Thyroid gland (tissue), 4 donors: ENCODE measurements around the gene ARNT2. TPM values are rescaled to one million over a fixed set of nuclear protein-coding genes. Genes with fewer than 3 reads are reported as not detected.
"Not testable (repeated sequence)": the region's sequence is repeated elsewhere in the genome, so short reads cannot be mapped to it uniquely, and the experiment has no call there.

Experiments
- DNase-seq, 2 donors: peaks; one replicate each; pipeline ENCODE4 v3.0.0-alpha.2; 2019
- H3K27ac ChIP-seq, 3 donors: fragments of 200-600 bp; sonication (generic); 1 replicate in 2 of 3; 2 replicates in 1 of 3; pipeline ENCODE4 v1.5.1; 2016 to 2019; ENCODE audit warnings: mild to moderate bottlenecking in 1 of 3, moderate library complexity in 1 of 3
- H3K27me3 ChIP-seq: fragments of 200-600 bp; sonication (generic); one replicate; pipeline ENCODE4 v1.5.1; 2019
- H3K36me3 ChIP-seq, 2 donors: fragments of 200-600 bp; sonication (generic); one replicate each; pipeline ENCODE4 v1.5.1; 2016 to 2019
- H3K4me1 ChIP-seq, 2 donors: fragments of 200-600 bp; sonication (generic); one replicate each; pipeline ENCODE4 v1.5.1; 2017 to 2019
- H3K4me3 ChIP-seq, 3 donors: fragments of 200-600 bp; sonication (generic); replicated peaks in 1 of 3; 1 replicate in 2 of 3; 2 replicates in 1 of 3; pipeline ENCODE4 v1.5.1; 2016; ENCODE audit warnings: mild to moderate bottlenecking in 1 of 3
- H3K9me3 ChIP-seq: fragments of 200-600 bp; sonication (generic); one replicate; pipeline ENCODE4 v1.5.1; 2017
- POLR2A ChIP-seq, 2 donors: fragments of 450-650 bp; IDR thresholded peaks; one replicate each; pipeline ENCODE4 v1.6.1; 2017; ENCODE audit warnings: antibody characterized with exemption in 2 of 2, mild to moderate bottlenecking in 2 of 2, moderate library complexity in 1 of 2
- WGBS, 2 donors: methylation state at CpG; one replicate each; pipeline ENCODE4 v1.1.5; 2017; 5-methylcytosine and 5-hydroxymethylcytosine counted together
- intact Hi-C: fragments of 100-400 bp; cut with DNase I; formaldehyde crosslinking; loops from one replicate; pipeline ENCODE4 v1.15.1; 2023
- total RNA-seq, 4 donors: library from RNA; depleted of rRNA; stranded (reverse); fragments of >200 nt; gene quantifications; one replicate each; pipeline ENCODE4 v1.2.3, GENCODE V29; 2016
- TF ChIP-seq, protein P1 (sequence below), 6 experiments: fragments of 200-600 bp in 3 of 6; fragments of 450-650 bp in 3 of 6; sonication (generic) in 3 of 6; IDR thresholded peaks; one replicate each; pipeline ENCODE4 v1.5.1; 2016 to 2019; ENCODE audit warnings: antibody characterized with exemption in 6 of 6, mild to moderate bottlenecking in 2 of 6, inconsistent platforms in 1 of 6, moderate library complexity in 1 of 6

ARNT2 gene
- total RNA-seq, 4 donors from 2014 or later: 9.4 to 19.1 (median 13.8) TPM

DNA sequence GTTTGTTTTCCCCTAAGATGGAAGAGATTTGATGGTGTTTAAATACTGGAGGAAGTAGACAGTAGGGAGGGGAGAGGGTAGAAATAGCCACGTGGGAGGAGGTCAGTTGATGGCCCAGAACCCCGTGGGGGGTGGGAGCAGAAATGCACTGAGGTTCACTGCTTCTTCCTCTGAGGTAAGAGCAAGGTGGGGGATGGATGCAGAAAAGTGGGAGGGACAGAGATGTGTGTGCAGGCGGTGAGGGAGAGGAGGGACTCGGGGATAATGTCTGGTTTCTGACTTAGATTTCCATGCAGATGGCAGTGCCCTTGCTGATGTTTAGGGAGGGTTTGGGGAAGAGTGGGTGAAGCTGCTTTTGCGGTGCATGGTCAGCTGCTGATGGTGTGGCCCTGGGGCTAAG lies 102.9 kb downstream of the ARNT2 start:
- Histone ChIP-seq H3K36me3 (no peaks in the 10 kb centered on the region), H3K4me1 (peaks cover 0 to under 1% of the 10 kb centered on the region in 2 donors), H3K4me3 (no peak overlapping the region), H3K27me3 (no peaks in the 10 kb centered on the region), H3K9me3 (no peaks in the 10 kb centered on the region), H3K27ac (no peak overlapping the region)
- DNase-seq: no peak
- TF ChIP-seq, protein P1, sequence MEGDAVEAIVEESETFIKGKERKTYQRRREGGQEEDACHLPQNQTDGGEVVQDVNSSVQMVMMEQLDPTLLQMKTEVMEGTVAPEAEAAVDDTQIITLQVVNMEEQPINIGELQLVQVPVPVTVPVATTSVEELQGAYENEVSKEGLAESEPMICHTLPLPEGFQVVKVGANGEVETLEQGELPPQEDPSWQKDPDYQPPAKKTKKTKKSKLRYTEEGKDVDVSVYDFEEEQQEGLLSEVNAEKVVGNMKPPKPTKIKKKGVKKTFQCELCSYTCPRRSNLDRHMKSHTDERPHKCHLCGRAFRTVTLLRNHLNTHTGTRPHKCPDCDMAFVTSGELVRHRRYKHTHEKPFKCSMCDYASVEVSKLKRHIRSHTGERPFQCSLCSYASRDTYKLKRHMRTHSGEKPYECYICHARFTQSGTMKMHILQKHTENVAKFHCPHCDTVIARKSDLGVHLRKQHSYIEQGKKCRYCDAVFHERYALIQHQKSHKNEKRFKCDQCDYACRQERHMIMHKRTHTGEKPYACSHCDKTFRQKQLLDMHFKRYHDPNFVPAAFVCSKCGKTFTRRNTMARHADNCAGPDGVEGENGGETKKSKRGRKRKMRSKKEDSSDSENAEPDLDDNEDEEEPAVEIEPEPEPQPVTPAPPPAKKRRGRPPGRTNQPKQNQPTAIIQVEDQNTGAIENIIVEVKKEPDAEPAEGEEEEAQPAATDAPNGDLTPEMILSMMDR (IDR thresholded peaks at IDR 0.05): no peak
- no peak for TF ChIP-seq POLR2A (IDR thresholded peaks at IDR 0.05)
- 70 to 75% methylated on average over 5 of the region's 5 CpGs for WGBS, 2 donors
- intact Hi-C loops: no loop called here

GRCh38 chr15:80507638-80508316 lies 103.6 kb downstream of the ARNT2 start:
- Histone ChIP-seq H3K4me1 (peaks cover 5 to 6% of the 10 kb centered on the region in 2 donors), H3K4me3 (no peak overlapping the region), H3K27ac (no peak overlapping the region), H3K9me3 (no peaks in the 10 kb centered on the region), H3K27me3 (no peaks in the 10 kb centered on the region), H3K36me3 (no peaks in the 10 kb centered on the region)
- TF ChIP-seq, protein P1 (IDR thresholded peaks at IDR 0.05): no peak
- no peak for TF ChIP-seq POLR2A (IDR thresholded peaks at IDR 0.05)
- DNase-seq: no peak
- intact Hi-C loops: no loop called here
- WGBS, 2 donors: 81 to 84% methylated on average over 18 of the region's 18 CpGs

GRCh38 chr15:80508783-80509182 lies 104.6 kb downstream of the ARNT2 start:
- intact Hi-C loops: no loop called here
- DNase-seq: no peak
- H3K9me3 ChIP-seq: no peaks in the 10 kb centered on the region
- H3K4me1 ChIP-seq: peaks cover 5 to 9% of the 10 kb centered on the region in 2 donors
- H3K27ac ChIP-seq: no peak overlapping the region
- TF ChIP-seq, protein P1 (IDR thresholded peaks at IDR 0.05): no peak
- no peak for TF ChIP-seq POLR2A (IDR thresholded peaks at IDR 0.05)
- 74 to 84% methylated on average over 4 of the region's 4 CpGs for WGBS, 2 donors
- H3K4me3 ChIP-seq: no peak overlapping the region
- H3K36me3 ChIP-seq: no peaks in the 10 kb centered on the region
- H3K27me3 ChIP-seq: no peaks in the 10 kb centered on the region

DNA sequence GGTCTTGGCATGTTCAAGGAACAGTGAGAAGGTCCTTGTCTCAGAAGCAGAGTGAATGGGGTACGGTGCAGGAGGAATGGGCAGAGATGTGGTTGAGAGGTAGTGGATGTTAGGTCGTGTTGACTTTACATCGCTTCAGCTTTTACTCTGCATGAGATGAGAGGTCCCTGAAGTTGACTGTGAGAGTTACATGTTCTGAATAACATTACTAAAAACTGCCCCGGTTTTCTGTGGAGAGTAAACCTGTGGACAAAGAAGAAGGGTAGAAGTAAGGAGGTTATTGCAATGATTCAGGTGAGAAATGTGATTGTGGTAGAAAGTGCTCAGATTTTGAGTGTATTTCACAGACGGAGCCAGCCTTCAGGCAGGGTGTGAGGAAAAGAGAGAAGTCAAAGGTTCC lies 105.6 kb downstream of the ARNT2 start:
- peaks cover 5 to 9% of the 10 kb centered on the region in 2 donors for H3K4me1 ChIP-seq
- intact Hi-C loops: no loop called here
- 71 to 85% methylated on average over 5 of the region's 5 CpGs for WGBS, 2 donors

GRCh38 chr15:80510985-80511384 lies 106.8 kb downstream of the ARNT2 start:
- H3K27me3 ChIP-seq, DNase-seq, H3K4me3 ChIP-seq, intact Hi-C loops, H3K4me1 ChIP-seq, H3K36me3 ChIP-seq, H3K9me3 ChIP-seq, H3K27ac ChIP-seq: not testable (repeated sequence)
- WGBS, 2 donors: 96 to 98% methylated on average over 4 of the region's 4 CpGs

More for the DNA sequence above, 105.6 kb downstream of the ARNT2 start:
- no peak for TF ChIP-seq POLR2A (IDR thresholded peaks at IDR 0.05)
- TF ChIP-seq, protein P1 (IDR thresholded peaks at IDR 0.05): no peak
- Histone ChIP-seq H3K36me3 (no peaks in the 10 kb centered on the region), H3K27me3 (no peaks in the 10 kb centered on the region), H3K9me3 (no peaks in the 10 kb centered on the region), H3K4me3 (no peak overlapping the region), H3K27ac (no peak overlapping the region)
- DNase-seq: no peak
